AG04450 (cell line): ENCODE results near the gene VWA2. TPM values are rescaled to one million over a fixed set of nuclear protein-coding genes. Genes with fewer than 3 reads are reported as not detected.

Source experiments
- CTCF ChIA-PET: fragments of 300-600, 350-600 bp; formaldehyde crosslinking; extraction: SDS; loops from one replicate; lab custom pipeline; 2022; ENCODE audit warnings: antibody characterized with exemption, inconsistent platforms; lab: Charles Lee
- POLR2A ChIA-PET: fragments of 350-600 bp; formaldehyde crosslinking; extraction: SDS; loops from one replicate; lab custom pipeline; 2021; ENCODE audit warnings: antibody characterized with exemption, inconsistent platforms; lab: Yijun Ruan, JAX
- DNase-seq: peaks from one replicate; pipeline ENCODE4 v3.0.0-alpha.2; 2011; ENCODE audit warnings: low read depth, low spot score
- H3K27ac ChIP-seq: one replicate; pipeline ENCODE4 v1.5.1; 2012; ENCODE audit warnings: low read depth, low read length, control low read depth
- H3K27me3 ChIP-seq: one replicate; pipeline ENCODE4 v1.6.0; 2012; ENCODE audit warnings: low read length; ENCODE audit not compliant: control insufficient read depth, insufficient read depth
- H3K4me3 ChIP-seq: 2 replicates; pipeline ENCODE4 v1.5.1; 2011; ENCODE audit warnings: mild to moderate bottlenecking, low read depth, low read length, control low read depth
- H3K9me3 ChIP-seq: 2 replicates; pipeline ENCODE4 v1.5.1; 2012; ENCODE audit warnings: low read length; ENCODE audit not compliant: control insufficient read depth, insufficient read depth
- CTCF ChIP-seq: IDR thresholded peaks from 2 replicates; pipeline ENCODE4 v1.5.1; 2011; ENCODE audit warnings: low read depth, low read length, control low read depth, inconsistent platforms
- polyA plus RNA-seq: library from polyadenylated mRNA; depleted of rRNA; stranded (reverse); fragments of >200 nt; gene quantifications from 2 replicates; pipeline ENCODE4 v1.2.3, GENCODE V29; 2011

Gene VWA2
- polyA plus RNA-seq, 1 experiment: not detected

GRCh38 chr10:114278140-114278883 lies 39.3 kb downstream of the VWA2 start:
- ChIA-PET POLR2A (no interaction called here), CTCF (no interaction called here)
- H3K9me3 ChIP-seq: no peaks in the 10 kb centered on the region; the same call in 1 of the 2 replicates
- no peak for DNase-seq
- H3K4me3 ChIP-seq: no peak overlapping the region
- H3K27me3 ChIP-seq: peaks cover 14% of the 10 kb centered on the region
- TF ChIP-seq CTCF: no peak
- no peak overlapping the region for H3K27ac ChIP-seq

GRCh38 chr10:114278884-114279191 lies 39.8 kb downstream of the VWA2 start:
- H3K4me3 ChIP-seq: no peak overlapping the region
- H3K27ac ChIP-seq: no peak overlapping the region
- ChIA-PET CTCF (no interaction called here), POLR2A (no interaction called here)
- no peak for DNase-seq
- no peak for TF ChIP-seq CTCF
- H3K9me3 ChIP-seq: no peaks in the 10 kb centered on the region; the same call in 1 of the 2 replicates
- H3K27me3 ChIP-seq: peaks cover 16% of the 10 kb centered on the region

- DNase-seq: no peak
- no peak overlapping the region for H3K27ac ChIP-seq
- H3K27me3 ChIP-seq: peaks cover 16% of the 10 kb centered on the region
- POLR2A ChIA-PET: no interaction called here
- TF ChIP-seq CTCF: no peak
- no peaks in the 10 kb centered on the region; the same call in 1 of the 2 replicates for H3K9me3 ChIP-seq
- CTCF ChIA-PET: no interaction called here
- H3K4me3 ChIP-seq: no peak overlapping the region
Measured at GRCh38 chr10:114279289-114279688, 40.2 kb downstream of the VWA2 start.

DNA sequence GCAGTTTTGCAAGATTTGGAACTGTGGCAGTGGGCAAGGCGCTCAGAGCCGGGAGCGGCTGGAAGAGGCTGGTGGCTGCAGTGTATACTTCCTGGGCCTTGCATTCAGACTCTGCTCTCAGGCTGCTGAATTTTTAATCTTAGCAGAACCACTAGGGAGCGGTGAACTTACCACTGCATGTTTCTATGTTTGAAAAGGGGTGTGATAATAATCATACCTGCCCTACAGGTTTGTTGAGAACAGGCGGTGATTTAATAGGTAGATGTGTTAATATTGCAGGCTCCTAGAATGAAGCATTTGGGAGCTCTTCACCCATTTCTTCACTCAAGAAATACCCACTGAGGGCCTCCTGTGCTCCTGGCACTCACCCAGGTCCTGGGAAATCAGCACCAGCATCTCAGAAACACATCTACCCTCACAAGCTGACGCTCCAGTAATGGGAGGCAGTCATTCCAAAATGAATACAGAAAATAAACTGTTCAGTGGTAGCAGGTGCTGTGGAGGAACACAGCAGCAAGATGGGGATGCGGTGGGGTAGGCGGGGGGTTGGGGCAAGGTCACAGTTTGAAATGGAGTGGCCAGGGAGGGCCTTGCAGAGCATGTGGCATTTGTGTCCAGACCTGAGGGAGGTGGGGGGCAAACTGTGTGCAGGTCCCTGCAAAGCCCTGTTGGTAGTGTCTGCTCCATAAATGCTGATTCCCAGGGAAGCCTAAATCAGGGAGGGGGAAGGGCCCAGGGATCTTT lies 41.0 kb downstream of the VWA2 start:
- POLR2A ChIA-PET: no interaction called here
- TF ChIP-seq CTCF: no peak
- H3K9me3 ChIP-seq: no peaks in the 10 kb centered on the region; the same call in 1 of the 2 replicates
- DNase-seq: no peak
- H3K4me3 ChIP-seq: no peak overlapping the region
- no peak overlapping the region for H3K27ac ChIP-seq
- CTCF ChIA-PET: no interaction called here
- peaks cover 22% of the 10 kb centered on the region for H3K27me3 ChIP-seq

DNA sequence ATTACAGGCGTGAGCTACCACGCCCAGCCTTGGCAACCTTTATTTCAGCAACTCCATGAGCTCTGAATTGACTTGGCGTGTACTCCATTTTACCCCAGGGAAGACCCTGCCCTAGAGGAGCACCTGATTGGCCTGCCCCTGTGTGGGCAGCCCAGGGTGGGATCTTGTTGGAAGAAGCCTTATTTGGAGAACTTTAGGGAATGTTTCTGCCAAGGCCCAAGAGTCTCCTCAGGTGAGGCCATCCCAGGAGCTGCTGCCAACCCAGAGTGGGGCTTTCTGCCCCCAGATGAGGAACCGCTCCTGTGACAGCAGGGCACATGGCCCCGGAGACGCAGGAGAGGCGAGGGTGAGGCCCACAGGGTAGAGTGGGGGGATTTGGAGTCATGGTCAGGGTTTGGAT lies 42.0 kb downstream of the VWA2 start:
- Histone ChIP-seq H3K4me3 (no peak overlapping the region), H3K27ac (no peak overlapping the region), H3K9me3 (no peaks in the 10 kb centered on the region; the same call in 1 of the 2 replicates), H3K27me3 (peaks cover 21% of the 10 kb centered on the region)
- POLR2A ChIA-PET: no interaction called here
- no peak for TF ChIP-seq CTCF
- CTCF ChIA-PET: no interaction called here
- no peak for DNase-seq
